HUDEP-2 (cell line): ENCODE results near the gene FAM50A.
A peak's percentile ranks its signal among the peaks of the same experiment; 100 is the strongest.
"Not testable (repeated sequence)": the region's sequence is repeated elsewhere in the genome, so short reads cannot be mapped to it uniquely, and the experiment has no call there.

Source experiments
- DNase-seq, 76 experiments: peaks; one replicate each; lab custom pipeline; 2025; ENCODE audit not compliant: unreplicated experiment in 76 of 76; lab: John Stamatoyannopoulos, UW

The FAM50A gene, protein sequence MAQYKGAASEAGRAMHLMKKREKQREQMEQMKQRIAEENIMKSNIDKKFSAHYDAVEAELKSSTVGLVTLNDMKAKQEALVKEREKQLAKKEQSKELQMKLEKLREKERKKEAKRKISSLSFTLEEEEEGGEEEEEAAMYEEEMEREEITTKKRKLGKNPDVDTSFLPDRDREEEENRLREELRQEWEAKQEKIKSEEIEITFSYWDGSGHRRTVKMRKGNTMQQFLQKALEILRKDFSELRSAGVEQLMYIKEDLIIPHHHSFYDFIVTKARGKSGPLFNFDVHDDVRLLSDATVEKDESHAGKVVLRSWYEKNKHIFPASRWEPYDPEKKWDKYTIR

GRCh38 chrX:154443992-154444754 lies at the start of gene FAM50A:
TSS of gene FAM50A (plus strand) at chrX:154444141. CDS start at chrX:154444236, 95 bp downstream.
- peak in 56 of 76 experiments; percentile 0 to 73 (median 42) for DNase-seq

- not testable (repeated sequence) for DNase-seq
Measured at GRCh38 chrX:154396363-154396762, 47.6 kb upstream of the FAM50A start.

DNA sequence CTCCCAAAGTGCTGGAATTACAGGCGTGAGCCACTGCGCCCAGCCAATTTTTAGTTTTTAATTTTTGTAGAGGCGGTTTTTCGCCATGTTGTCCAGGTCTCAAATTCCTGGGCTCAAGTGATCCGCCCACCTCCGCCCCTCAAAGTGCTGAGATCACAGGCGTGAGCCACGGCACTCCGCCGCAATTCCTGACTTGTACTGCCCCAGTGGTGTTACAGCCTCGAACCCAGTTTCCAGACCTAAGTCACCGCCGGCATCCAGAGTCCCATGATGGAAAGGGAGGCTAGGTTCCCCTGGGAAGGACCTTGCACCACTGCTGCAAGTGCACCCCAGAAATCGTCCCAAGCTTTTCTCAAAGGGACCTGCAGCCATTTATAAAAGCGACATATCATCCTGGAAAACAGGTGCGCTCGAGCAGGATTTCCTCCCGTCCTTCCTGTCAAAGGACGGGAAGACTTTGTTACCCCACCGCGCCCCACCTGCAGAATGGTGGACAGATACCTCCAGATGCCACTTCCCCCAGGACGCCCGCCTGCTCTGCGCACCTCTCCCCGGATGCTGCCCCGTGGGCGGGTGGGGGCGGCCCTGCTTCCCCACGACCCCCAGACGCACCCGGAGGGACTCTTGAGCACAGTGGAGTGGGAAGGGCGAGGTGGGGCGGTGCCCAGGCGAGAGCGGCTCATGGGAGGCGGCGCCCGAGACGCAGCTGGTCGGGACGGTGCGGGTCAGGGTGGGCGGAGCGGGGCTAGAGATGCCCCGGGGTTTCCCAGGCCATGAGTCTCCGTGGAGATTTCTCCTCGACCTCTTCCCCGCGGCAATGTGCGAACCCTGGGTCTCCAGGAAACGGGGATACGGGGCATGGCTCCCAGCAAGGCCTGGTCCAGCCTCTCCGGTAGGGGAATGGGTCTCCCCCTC lies 46.7 kb upstream of the FAM50A start:
- peak in 63 of 76 experiments; percentile 0 to 69 (median 53) for DNase-seq

DNA sequence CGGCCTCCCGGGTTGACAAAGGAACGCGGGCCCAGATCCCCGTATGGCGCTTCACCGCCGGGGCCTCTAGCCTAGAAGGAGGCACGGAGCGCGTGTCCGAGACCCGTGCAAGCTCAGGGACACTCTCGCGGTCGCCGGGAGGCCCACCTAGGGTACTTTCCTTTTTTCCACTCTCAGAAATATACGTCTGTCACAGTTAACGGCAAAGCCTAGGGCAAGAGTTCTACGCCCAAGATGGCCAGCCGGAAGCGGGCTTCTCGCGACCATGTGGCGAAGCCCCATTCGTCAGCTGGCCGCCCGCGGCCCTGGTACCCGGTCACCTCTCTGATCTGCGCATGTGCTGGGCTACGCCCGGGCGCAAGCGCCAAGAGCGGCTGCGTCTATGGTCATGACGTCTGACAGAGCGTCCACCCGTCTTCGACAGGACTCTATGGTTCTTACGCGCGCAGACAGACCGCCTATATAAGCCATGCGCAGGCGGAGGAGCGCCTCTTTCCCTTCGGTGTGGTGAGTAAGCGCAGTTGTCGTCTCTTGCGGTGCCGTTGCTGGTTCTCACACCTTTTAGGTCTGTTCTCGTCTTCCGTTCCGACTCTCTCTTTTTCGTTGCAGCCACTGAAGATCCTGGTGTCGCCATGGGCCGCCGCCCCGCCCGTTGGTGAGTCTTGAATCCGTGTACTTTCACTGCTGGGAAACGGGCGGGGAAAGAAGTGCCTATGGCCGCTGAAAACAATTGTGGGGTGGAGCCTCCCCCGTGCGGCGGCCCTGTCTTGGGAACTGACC lies 45.9 kb upstream of the FAM50A start, which contains the start of gene RPL10:
Gene RPL10 (plus strand): TSS at position 490 of the 780 bp plus-strand sequence. CDS start 143 bp downstream, at position 633.
- peak in 75 of 76 experiments; percentile 22 to 95 (median 87) for DNase-seq

GRCh38 chrX:154398668-154399526 lies 45.0 kb upstream of the FAM50A start:
- DNase-seq, result peak in 70 of 76 experiments; percentile 13 to 83 (median 65)

DNA sequence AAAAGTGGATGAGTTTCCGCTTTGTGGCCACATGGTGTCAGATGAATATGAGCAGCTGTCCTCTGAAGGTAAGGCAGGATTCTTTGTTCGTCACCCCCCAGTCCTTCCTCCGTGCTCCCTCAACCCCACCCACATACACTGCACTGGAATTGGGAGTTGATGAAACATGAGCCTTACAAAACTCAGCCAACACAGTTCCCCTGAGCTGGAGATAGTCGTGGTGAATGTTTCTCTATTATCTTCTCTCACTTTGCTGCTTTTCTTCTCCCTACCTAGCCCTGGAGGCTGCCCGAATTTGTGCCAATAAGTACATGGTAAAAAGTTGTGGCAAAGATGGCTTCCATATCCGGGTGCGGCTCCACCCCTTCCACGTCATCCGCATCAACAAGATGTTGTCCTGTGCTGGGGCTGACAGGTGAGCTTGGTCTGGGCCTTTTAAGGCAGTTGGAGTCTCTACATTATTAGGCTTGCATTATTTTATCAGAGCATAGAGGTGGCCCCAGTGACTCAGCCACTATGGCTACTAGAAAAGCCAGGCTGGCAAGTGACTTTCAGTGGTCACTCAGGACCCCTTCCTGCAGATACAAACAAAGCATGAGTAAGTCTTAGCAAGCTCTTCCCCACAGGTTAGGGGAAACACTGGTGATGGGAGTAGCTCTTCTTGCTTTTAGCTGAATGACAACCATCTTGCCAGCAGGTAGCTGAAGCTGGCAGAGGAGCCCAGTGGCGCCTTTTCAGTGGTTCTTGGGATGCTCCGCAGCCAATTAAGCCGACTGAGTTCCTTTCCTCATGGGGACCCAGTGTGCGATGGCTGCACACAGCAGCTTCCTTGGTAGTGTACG lies 44.2 kb upstream of the FAM50A start:
- DNase-seq, result peak in 1 of 76 experiments; percentile 4

- DNase-seq, result not testable (repeated sequence)
Measured at GRCh38 chrX:154400369-154400817, 43.5 kb upstream of the FAM50A start.

GRCh38 chrX:154401045-154401799 lies 42.7 kb upstream of the FAM50A start:
- peak in 17 of 76 experiments; percentile 1 to 41 (median 16) for DNase-seq

DNA sequence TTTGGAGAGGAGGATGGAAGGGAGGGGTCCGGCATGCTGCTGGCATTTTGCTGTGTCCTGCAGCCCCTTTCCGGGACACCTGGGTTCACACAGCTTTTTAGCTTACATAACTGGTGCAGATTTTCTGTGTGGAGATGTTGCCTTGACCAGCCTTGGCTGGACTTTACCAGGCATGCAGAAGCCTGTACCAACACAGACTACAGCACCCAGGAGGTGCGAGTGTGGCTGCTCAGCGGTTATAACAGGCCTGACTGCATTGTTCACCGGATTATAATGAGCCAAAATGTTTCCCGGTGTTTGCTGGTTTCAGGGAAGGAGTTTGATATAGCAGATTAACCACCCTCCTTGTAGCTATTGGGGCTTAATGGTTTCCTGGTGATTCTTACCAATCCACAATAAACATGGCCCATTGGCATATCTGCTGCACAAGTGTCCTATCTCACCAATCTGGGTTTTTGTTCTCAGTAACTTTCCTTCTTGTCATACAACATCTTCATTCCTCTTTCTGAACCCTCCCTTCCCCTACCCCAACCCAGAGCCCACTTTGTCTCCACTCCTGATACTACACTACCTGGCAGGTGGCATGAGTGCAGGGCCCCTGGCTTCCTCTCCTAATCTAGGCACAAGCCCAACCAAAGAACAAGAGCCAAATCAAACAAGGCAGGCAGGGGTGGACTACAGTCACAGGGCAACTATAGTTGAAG lies 41.9 kb upstream of the FAM50A start:
- peak in 1 of 76 experiments; percentile 2 for DNase-seq

DNA sequence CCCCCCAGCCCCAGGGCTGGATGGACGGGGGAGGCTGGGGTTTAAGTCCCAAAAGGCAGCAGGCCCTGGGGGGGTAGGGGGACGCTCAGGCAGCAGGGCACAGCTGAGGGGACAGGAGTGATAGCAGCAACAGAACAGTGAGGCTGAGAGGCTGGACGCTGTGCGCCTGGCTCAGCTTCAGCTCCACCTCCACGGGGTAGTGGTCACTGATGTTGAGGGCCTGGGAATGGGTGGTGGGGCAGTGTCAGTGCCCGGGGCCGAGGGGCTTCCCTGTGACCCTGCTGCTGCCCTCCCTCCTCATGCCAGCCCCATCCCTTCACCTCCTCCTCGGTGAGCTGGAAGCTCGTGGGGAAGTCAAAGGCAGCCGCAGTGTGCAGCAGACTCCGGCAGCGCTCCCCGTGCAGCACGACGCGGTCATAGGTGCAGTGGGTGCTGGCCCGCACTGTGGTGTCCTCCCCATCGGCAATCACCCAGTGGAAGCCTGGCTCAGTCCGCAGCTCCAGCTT lies 41.3 kb upstream of the FAM50A start:
- no peak for DNase-seq

- no peak for DNase-seq
Measured at GRCh38 chrX:154403192-154403591, 40.7 kb upstream of the FAM50A start.

GRCh38 chrX:154403858-154404257 lies 40.1 kb upstream of the FAM50A start:
- no peak for DNase-seq

DNA sequence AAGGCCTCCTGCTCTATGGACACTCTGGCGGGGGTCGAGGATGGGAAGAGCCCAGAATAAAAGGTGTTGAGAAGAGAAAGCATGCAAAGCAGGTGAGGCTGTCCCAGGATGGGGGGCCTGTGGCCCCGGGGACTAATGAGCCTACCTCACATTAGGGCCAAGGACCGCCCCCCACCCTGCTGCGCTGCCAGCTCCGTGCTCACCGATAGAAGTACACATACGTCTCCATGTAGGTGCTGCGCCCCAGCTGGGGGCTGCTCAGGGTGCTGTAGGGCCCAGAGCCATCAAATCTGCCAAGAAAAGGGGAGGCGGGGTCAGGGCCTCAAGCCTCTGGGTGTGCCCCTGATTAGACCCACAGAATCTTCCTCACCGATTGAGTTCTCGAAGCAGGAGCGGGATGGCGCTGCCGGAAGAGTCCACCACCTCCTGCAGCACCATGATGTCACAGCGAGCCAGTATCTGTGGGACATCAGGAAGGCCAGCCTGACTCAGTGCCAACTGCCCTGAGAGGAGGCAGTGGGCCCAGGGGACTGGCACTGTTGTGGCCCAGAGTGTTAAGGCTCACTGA lies 39.2 kb upstream of the FAM50A start:
- no peak for DNase-seq

GRCh38 chrX:154408659-154409221 lies 35.2 kb upstream of the FAM50A start:
- no peak for DNase-seq

- peak in 73 of 76 experiments; percentile 11 to 89 (median 71) for DNase-seq
Measured at GRCh38 chrX:154409222-154409871, 34.6 kb upstream of the FAM50A start, which contains the start of gene DNASE1L1. TSS of gene DNASE1L1 (minus strand) at chrX:154409254. CDS start at chrX:154405568, 3,686 bp downstream.
